NCI-H526 treated with DMSO at 0.1 percent for 48 hours (cell line): ENCODE data around the gene MLLT10.
A peak's percentile ranks its signal among the peaks of the same experiment; 100 is the strongest.

Experiments
- DNase-seq: peaks from one replicate; lab custom pipeline; 2025; lab: John Stamatoyannopoulos, UW

Gene MLLT10

DNA sequence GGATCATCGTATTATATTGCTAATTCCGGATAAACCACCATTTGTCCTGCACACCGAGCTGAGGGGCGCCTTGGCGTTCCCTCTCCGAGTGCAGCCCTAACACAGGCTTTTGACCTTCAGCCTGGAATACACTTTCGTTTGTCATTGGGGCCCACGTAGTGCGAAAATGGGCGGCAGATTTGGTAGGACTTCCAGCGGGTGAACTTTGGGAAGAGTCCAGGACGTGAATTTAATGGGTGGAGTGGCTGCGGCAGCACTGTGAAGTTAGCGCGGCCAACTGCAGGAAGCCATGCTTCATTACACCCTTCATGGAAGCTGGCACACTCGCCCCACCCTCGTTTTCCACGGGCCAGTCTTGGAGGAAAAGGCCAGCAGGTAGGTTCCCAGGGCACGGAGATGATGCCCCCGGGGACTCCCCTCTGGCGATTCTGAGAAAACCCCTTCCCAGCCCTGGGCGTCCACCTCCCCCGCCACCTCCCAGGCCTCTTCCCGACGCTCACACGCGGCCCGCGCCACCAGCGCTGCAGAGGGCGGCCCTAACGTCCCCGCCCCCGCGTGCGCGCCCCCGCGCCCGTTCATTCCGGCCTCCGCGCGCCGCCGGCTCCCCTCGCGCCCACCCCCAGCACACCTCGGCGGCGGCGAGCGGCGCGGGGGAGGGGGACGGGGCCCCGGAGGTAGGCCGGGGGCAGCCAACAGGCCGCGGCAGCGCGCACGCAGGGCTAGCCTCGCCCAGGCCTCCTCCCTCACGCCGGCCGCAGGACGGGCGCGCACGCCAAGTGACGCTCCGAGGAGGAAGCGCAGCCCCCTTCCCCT, at the start of gene MLLT10:
Gene MLLT10 (plus strand): TSS at position 766 of the 813 bp plus-strand sequence. CDS start 413 bp downstream, outside the sequence.
- peak; percentile 84 for DNase-seq

DNA sequence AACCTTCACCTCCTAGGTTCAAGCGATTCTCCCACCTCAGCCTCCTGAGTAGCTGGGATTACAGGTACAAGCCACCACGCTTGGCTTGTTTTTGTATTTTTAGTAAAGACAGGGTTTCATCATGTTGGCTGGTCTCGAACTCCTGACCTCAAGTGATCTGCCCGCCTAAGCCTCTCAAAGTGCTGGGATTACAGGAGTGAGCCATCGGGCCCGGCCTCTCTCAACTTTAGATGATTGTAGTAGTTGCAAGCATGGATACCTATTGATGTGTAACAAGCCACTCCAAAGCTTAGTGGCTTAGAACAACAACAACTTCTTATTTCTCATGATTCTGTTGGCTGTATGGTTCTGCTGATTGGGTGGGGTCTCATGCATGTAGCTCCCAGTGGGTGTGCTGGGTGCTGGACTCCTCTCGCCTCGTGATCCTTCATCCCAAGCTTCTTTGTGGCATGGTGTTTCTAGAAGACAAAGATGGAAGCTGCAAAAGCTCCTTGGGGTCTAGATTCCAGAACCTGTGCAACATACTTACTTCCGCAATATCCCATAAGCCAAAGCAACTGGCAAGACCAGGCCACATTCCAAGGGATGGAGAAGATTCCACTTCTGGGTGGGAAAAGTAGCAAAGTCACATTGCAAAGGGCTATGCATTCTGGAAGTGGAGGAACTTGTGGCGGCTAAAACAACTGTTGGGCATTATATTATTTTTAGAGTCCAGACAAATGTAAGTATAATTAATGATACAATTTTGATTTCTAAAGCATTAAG, 46.4 kb upstream of the MLLT10 start:
- DNase-seq = no peak

DNA sequence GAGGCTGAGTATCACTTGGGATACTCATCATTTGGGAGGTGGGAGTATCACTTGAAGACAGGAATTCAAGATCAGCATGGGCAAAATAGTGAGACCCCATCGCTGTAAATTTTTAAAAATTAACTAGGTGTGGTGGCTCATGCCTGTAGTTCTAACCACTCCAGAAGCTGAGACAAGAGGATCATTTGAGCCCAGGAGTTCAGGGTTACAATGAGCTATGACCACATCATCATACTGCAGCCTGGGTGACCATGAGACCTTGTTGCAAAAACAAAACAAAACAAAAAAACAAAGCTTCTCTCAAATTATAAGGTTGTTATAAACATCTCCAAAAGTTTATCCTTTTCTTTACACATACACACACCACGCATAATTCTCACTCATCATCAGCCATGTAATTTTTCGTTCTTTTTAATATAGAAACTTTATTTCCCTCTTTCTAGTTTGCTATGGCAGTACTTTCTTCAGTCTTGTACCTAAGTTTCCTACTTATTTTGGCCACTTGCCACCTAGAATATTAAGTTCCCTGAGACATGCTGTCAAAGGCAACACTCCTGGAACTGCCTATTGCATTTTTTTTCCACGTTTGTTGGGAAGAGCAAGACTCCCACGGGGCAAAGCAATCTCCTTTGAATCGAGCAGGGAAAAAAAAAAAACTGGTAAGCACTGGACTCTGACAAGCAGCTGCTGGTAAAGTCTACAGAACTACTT, 45.6 kb upstream of the MLLT10 start:
- DNase-seq = no peak

DNA sequence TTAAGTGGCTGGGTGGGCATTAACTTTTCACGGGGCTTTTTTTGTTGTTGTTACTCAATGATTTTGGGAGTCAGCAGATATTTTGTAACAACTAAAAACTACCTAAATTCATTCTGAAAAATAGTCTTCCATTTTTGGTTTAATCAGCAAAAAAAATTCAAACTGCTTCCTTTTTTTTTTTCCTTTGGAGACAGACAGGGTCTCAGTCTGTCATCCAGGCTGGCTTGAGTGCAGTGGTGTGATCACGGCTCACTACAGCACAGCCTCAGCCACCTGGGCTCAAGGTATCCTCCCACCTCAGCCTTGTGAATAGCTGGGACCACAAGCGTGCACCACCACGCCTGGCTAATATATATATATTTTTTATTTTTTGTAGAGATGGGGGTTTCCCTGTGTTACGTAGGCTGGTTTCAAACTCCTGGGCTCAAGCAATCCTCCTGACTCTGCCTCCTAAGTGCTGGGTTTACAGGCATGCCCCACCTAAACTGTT, 45.0 kb upstream of the MLLT10 start:
- DNase-seq = no peak

DNA sequence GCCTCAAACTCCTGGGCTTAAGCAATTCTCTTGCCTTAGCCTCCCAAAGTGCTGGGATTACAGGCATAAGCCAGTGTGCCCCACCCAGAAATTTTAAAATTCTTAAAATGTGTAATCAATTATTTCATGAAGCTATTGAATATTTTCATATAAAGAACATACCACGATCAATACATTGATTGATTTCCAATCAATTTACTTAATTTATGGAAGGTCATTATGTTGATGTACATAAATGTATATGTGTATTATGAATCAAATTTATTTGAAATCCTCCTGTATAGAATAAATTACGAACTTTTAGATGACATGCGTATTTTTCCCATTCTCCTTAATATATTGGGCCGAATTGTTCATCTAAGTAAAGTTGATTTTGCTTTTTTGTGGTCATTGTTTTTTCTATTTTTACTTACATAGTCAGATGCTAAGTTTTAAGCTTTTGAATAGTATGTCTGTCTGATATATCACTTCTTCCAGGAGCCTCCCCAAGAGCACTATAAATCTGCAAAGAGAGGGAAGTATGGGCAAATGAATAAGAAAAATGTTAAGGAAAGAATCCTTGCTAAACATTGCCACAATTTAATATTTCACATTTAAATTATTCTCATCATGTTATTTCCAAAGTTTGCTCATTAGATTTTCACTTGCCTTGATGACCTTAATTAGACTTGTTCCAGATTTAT, 43.9 kb upstream of the MLLT10 start:
- DNase-seq = no peak

DNA sequence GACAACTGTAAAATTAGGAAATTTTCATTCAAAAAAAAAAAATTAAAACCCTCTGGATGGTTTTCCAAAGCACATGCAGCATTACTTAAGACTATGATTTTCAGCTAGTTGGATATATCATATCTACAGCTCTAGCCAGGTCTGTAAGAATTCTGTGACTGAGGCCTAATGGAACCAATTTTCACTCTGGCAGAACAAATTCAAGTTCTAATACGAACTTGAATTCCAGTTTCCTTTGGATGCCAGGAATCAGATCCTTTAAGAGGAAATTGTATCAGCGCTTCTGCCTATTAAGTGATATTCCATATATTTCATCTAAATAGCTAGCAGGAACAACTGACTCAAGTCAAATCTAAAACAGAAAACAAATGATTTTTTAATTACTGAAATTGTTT, 43.3 kb upstream of the MLLT10 start:
- no peak for DNase-seq

DNA sequence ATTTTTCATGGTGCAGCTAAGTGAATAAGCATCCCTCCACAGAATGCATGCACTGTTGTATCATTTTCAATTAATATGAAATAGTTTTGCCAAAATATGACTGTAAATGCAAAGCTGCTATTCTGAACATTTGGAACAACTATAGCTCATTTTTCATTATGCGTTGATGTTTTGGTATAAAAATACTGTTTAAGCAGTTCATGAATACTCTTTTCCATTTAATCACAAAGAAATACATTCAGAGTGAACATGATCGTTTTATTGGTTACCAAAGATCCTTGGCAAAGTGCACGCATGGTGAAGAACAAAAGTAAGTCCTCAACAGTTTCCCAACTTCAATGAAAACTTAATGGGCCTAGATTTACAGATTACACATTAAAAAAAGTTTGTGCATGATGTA, 41.6 kb upstream of the MLLT10 start:
- DNase-seq = no peak

DNA sequence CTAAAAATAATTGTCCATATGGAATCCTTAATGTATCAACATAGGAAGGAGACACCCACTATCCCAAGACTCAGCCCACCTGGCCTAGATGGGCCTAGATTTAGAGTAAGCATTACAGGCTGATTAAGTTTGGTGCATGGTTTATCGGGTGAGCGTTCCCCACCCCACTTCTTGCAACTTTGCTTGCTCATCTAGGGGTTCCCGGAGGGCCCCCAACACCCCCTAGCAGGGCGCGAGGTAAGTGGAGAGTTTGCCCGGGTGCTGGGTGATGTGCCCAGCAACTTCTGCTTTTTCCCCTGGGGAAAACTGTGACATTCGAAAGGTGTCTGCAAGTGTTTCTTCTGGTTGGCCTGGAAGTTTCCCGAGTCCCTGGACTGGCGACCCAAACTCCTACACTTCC, 40.2 kb upstream of the MLLT10 start:
- no peak for DNase-seq

DNA sequence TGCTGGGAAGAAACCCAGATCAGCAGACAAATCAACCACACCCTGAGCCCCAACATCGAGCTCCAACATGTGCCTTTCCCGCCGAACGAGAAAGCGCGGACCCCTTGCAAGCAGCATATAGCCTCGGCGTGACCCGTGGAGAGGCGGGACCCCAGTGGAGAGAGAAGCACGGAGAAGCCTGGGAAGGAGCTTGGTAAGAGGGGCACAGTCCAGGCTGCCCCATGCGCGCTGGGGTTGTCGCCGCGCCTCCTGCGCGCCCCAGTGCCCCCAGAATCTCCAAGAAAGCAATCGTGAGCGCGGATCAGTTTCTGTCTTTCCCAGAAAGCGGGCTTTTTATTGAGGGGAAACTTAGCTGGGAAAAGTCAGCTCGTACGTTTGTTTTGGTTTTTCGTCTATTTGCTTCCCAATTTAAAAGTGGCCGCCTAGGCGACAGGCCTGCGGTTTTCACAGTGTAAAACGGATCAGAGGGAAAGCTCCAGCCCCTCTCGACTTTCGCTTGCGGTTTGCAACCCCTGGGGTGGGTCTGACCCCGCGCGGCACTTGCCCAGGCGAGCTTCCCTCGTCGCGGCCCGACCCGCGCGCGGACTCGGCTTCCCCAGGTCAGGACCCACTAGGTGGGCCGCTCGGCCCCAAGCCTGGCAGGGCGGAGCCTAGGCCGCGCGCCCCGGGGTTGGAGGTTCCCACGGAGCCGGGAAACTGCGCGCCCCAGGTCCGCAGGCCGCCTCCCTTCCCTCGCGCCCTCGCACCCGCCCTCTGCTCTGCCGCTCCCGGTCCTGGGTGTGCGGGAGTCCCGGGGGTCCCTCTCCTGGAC, 39.6 kb upstream of the MLLT10 start:
- DNase-seq = no peak

DNA sequence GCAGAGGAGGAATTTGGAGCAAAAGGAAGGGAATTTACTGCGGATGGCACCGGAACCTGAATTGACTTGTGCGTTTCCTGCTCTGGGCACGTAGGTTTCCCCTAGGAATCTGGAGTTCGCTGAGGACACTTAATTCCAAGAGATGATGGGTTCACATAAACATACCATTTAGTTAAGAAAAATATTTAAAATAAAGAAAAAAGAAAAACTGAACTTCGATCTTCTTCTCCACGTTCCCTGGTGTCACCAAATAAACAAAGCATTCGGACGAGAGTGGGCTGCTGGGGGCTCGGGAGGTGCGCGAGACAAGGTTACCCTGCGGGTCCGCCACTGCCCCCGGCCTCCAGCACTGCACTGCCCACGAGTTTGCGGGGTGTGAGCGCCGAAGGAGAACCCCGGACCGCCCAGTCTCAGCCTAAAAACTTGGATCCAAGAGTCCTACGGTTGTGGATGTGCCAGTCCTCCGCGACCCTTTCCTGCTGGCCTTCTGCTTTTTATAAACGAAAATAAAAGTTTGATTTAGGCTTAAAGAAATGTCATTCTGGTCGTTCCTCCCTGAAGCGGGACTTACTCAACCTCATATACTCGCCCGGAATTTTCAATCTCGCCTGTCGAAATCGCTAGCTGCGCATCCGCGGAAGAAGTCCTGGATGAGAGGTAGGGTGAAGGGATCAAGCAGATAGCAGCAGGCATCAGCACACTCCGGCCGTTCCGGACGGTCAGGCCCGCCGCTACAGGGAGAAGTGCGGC, 38.9 kb upstream of the MLLT10 start:
- DNase-seq = peak; percentile 45

DNA sequence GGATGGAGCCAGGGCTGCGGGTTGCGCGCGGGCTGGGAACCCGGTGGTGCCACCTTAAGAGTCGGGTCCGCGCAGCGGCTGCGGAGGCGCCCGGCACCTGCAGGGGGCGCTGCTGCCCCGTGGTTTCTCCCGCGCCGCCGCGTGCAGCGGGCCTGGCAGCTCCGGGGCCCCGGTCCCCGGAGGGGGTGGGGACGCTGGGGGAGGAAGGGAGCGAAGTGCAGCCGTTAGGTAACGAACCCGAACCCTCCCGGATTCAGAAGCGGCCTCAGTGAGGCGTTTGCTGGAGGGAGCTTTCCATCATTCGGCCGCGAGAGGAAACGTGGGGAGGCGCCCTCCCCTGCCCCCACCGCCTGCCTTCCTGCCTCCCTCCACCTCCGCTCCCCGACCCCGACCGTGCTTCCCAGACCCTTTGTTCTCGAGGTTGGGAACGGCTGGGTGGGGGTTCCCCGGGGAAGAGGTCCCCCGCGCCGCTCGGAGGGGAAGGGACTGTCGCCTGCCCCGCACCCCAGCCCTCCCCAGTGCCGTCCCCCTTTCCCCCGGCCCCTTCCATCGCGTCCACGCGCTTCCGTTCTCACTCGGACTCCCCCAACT, 38.2 kb upstream of the MLLT10 start:
- DNase-seq = peak; percentile 52

DNA sequence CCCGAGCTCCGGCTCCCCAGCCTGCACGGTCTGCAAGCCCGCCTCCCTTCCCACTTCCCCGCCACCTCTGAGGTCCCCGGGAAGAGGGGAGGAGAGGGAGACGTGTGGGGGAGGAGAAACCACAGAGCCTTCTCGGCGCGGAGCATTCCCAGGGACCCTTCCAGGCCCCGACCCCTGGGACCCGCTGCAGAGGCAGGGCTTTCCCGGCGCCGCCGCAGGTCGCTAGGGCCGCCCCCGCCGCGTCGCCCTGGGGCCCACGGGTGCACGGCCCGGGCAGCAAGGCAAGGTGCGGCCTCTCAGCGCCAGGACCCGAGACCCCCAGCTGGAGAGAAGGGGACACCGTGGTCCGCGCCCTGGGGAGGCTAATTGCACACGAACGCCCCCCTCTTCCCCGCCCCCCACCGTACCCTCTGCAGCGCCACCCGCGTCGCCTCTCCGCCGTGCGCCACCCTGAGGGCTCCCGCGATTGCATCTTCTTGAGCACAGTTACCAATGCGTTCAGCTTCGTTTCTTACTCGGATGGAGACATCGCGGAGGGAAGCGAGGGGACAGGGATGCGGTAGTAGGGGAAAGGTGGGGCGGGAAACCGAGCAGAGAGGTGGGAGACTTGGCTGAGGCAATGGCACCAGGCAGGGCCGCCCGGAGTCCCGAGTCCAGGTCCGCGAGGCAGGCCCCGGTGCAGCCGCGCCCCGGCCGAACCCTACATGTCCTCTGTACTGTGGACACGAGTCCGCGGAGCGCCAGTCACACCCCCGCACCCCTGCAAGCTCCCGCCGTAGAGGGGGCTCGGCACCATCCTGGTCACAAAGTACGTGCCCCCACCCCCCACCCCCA, 37.5 kb upstream of the MLLT10 start:
- DNase-seq = peak; percentile 50

DNA sequence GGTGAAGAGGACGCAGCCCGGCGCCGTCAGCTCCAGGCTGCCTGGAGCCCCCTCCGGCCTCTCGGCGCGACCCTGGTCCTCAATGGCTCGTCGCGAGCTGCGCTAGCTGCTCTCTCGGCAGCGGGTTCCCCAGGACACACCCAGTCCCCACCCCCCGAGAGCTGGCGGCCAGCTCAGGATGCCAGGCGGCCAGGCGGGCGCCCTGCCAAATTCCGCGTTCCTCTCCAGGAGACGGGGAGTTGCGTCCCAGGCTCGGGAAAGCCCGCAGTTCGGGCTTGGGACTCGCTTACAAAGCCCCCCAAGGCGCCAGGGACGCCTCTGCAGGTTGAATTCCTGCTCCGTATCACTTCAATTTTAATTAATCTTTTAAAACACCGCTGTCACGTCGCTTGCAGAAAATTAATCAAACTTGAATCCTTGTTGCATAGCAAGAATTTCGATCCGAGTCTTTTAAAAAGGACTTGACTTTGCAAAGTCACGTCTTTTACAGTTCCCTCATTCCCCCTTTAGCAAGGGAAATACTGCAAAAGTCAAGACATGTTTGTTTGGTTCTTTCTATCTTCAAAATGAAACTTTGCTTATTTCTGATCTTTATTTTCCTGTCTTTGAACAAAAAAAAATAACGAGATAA, 36.7 kb upstream of the MLLT10 start:
- DNase-seq = peak; percentile 64

DNA sequence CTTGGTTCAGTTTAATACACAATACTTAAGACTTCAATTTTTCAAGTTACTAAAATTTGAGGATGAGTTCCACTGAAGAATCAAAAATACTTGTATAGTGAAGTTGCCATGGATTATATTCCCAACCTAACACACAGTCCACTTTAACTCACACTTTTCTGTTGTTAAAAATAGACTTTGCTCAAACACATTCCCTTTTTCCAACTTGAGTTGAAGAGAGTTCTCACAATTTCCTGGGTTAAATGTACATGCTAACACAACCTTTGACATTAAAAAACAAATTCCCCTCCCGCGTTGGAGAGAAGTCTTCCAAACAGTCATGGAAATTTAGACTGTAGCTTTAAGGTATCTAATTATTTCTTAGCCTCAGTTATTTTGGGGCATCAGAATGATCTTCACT, 35.7 kb upstream of the MLLT10 start:
- DNase-seq = no peak

DNA sequence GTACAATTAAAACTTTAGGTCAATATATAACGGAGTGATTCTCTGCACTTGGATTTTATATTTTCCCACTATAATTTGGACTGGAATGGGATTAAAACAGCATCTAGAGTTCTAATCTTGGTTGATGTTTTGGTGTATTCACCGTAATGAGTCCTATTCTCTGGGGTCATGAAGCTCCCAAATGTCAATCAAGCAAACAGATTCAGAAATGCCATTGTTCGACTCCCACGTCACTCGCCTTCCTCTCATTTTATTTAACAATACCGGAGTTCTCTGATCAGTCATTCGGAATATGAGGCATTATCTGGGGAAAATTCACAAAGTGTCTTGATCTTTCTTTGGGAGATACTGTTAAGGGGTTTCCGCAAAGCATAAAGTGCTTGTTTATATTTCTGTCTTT, 35.0 kb upstream of the MLLT10 start:
- DNase-seq = no peak

DNA sequence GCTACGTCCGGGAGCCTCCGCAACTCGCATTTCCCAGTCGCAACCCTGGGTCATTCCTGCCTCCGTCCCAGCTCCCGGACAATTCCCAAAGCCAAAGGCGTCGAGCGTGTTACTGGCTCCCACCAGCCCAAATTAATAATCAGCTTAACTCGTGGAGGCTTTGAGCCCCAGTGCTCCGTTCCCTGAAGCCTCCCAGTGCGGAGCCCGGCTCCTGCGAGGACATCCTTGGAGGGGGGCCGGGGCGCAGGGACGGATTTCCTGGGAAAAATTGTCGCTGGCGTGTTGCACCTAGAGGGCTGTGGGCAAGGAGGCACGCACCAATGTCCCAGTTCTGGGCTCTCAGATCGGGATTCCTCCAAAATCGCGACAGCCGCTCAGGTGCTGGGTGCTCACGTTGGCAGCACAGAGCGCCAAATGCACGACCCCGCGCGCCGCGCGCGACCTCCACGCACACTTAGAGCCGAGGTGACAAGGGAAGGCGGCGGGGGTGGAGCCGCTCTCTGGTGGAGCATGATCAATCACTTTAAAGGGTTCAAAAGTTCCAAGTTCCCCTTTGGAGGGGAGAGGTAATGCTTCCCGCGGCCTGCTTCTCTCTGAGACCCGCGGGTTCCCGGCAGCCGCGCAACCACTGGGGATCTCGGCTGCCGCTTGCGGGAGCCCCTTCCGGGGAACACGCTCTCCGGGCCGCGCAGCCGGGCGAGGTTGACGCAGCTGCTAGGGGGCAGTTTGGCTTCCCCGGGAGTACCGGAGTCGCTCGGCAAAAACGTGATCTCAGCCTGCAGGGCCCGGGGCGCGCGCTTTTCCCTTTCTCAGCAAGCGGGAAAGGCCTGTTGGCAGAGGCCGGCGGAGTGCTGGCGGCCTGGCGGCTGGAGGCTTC, 34.1 kb upstream of the MLLT10 start:
- no peak for DNase-seq

DNA sequence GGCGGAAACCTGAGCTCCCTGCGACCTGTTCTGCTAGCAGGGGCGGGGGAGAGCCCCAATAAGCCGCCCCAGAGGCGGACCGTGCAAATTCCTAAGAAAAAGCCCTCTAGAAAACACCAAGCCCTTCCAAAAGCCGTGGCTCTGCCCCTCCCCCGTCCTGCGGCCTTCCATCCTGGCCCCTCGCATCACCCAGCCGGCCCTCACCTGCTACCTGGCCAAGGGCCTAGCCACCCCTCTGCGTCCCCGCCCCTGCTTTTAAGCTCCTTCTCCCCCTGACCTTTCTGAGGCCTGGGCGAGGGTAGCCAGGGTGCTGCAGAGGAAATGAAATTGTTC, 33.5 kb upstream of the MLLT10 start:
- no peak for DNase-seq

DNA sequence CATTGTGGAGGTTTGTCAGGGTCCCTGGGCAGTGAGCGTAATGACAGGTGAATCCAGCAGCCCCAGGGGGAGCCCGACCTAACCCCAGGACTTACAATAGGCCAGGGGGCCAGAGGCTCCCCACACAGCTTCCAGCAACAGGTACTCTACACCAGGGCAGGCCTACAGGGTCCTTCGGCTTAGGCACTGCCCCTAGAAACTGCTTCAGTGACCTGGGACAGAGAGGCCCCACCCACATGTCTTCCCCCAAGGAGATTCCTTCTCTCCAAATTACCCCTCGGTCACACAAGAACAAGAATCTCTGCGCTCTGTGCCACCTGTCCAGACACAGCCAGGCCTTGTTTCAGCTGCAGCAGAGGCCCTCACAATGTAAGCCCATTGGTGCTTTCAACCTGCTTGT, 32.9 kb upstream of the MLLT10 start:
- no peak for DNase-seq
